Neural progenitor cell (in vitro differentiated cells): ENCODE measurements around the gene GUCY2C.

Experiments
- CTCF ChIP-seq: fragments of 200-600 bp; sonication (generic); IDR thresholded peaks from 2 replicates; pipeline ENCODE4 v1.5.1; 2017; ENCODE audit warnings: antibody characterized with exemption, mild to moderate bottlenecking
- EZH2 ChIP-seq: fragments of 200-600 bp; sonication (generic); IDR thresholded peaks from 2 replicates; pipeline ENCODE4 v1.6.1; 2017; ENCODE audit warnings: antibody characterized with exemption, mild to moderate bottlenecking, moderate library complexity
- EZH2phosphoT487 ChIP-seq: fragments of 200-600 bp; sonication (generic); IDR thresholded peaks from 2 replicates; pipeline ENCODE4 v1.6.1; 2017; ENCODE audit warnings: antibody characterized with exemption

GRCh38 chr12:14693116-14693515 lies 3.3 kb downstream of the GUCY2C start:
- no peak for TF ChIP-seq CTCF
- TF ChIP-seq EZH2: no peak
- no peak for TF ChIP-seq EZH2phosphoT487
